Measurements from ENCODE around the gene RING1. TPM values are rescaled to one million over a fixed set of nuclear protein-coding genes. Genes with fewer than 3 reads are reported as not detected.

The RING1 gene
- total RNA-seq, 1 experiment from 2014 or later = 31.0 TPM

- Histone ChIP-seq H2BK5ac (ENCODE audit: insufficient read length, low read length) (no peak overlapping the region), H2BK120ac (ENCODE audit: low read depth, low read length, poor library complexity, severe bottlenecking) (no peak overlapping the region), H4K91ac (ENCODE audit: insufficient read length, low read depth, low read length) (no peak overlapping the region), H3K9me3 (ENCODE audit: control insufficient read depth, low read depth, low read length) (no peaks in the 10 kb centered on the region), H2BK20ac (ENCODE audit: low read depth, low read length, poor library complexity, severe bottlenecking) (no peak overlapping the region), H3K18ac (ENCODE audit: insufficient read length, low read depth, low read length) (no peak overlapping the region), H3K79me2 (ENCODE audit: insufficient read depth, low read length) (no peaks in the 10 kb centered on the region), H3K79me1 (ENCODE audit: insufficient read depth, low read depth, low read length, poor library complexity, severe bottlenecking) (no peaks in the 10 kb centered on the region), H3K27me3 (ENCODE audit: insufficient read depth, low read length) (no peaks in the 10 kb centered on the region; the same call in 1 of the 2 replicates), H3T11ph (ENCODE audit: low read length) (no peak overlapping the region), H2BK15ac (ENCODE audit: low read depth, low read length) (no peak overlapping the region), H3K14ac (ENCODE audit: insufficient read depth, low read length) (no peak overlapping the region), H4K8ac (replicated peaks; ENCODE audit: insufficient read length, low read depth, low read length) (no peak overlapping the region), H3K4me1 (ENCODE audit: insufficient read depth, low read length) (no peaks in the 10 kb centered on the region; the same call in 1 of the 2 replicates), H3K4ac (ENCODE audit: low read depth, low read length) (no peak overlapping the region), H3K9ac (ENCODE audit: extremely low read depth, insufficient read length, low read length) (no peak overlapping the region), H2BK12ac (ENCODE audit: insufficient read length, low read depth, low read length) (no peak overlapping the region), H3K23me2 (ENCODE audit: insufficient read length, low read depth, low read length, poor library complexity, severe bottlenecking) (no peaks in the 10 kb centered on the region), H4K20me1 (ENCODE audit: control insufficient read depth, insufficient read depth, insufficient read length) (no peaks in the 10 kb centered on the region), H3K4me2 (ENCODE audit: insufficient read depth, insufficient read length, low read length) (no peak overlapping the region), H3K56ac (ENCODE audit: insufficient read length, low read depth, low read length) (no peak overlapping the region), H3K27ac (ENCODE audit: insufficient read length, low read depth, low read length) (no peak overlapping the region), H3K23ac (ENCODE audit: insufficient read length, low read depth, low read length) (no peak overlapping the region), H2AK5ac (ENCODE audit: insufficient read length, low read length) (no peak overlapping the region), H2AFZ (ENCODE audit: low read length) (no peak overlapping the region), H4K5ac (ENCODE audit: insufficient read length, low read depth, low read length) (no peak overlapping the region)
- H3K4me1 Mint-ChIP-seq = peaks cover 3 to 12% of the 10 kb centered on the region in 2 experiments
- no CpG with 5 or more reads among the region's 9 CpGs for WGBS (ENCODE audit: extremely low coverage, insufficient read length, low lambda C conversion rate)
- H3K4me3 Mint-ChIP-seq = no peak overlapping the region
- no peak overlapping the region for H3K27ac Mint-ChIP-seq
- H3K27me3 Mint-ChIP-seq (ENCODE audit: low read depth) = peaks cover 58% of the 10 kb centered on the region
- TF ChIP-seq CTCF (conservative IDR thresholded peaks at IDR 0.05) = no peak
- no peak for DNase-seq
- H3K9me3 Mint-ChIP-seq = no peaks in the 10 kb centered on the region; a peak in 1 of 5 replicates
- H3K36me3 Mint-ChIP-seq (ENCODE audit: insufficient read depth in 1 of 3, low read depth in 3 of 3) = peaks cover 0 to under 1% (median 0%) of the 10 kb centered on the region in 3 experiments; a peak in 3 of 7 replicates
These were observed 23.1 kb upstream of the RING1 start for GRCh38 chr6:33185190-33185589.
